Adipose tissue (tissue), 3 donors: ENCODE measurements around the gene BUD31. TPM values are rescaled to one million over a fixed set of nuclear protein-coding genes. Genes with fewer than 3 reads are reported as not detected.

Source experiments
- H3K27ac ChIP-seq: one replicate; pipeline ENCODE4 v1.5.1; 2013; ENCODE audit warnings: low read depth, low read length
- WGBS, 3 donors: extraction: QIAGEN DNeasy Blood & Tissue Kit; methylation state at CpG; one replicate each; pipeline ENCODE4 v1.1.7; 2013; 5-methylcytosine and 5-hydroxymethylcytosine counted together
- polyA plus RNA-seq, 3 donors: library from polyadenylated mRNA; stranded (reverse); fragments of 200-250 nt; gene quantifications; one replicate each; pipeline ENCODE4 v1.2.3, GENCODE V29; 2013
- donor health status: healthy with polysubstance abuse.
- donor health status: Bipolar disorder and iron deficiency.
- donor health status: healthy.

The BUD31 gene
- polyA plus RNA-seq, 3 donors: 58.2 to 105 (median 76.8) TPM

GRCh38 chr7:99453105-99453504, 44.3 kb downstream of the BUD31 start:
- WGBS, 3 donors: 76 to 90% (median 89%) methylated on average over 11 of the region's 11 CpGs
- no peak overlapping the region for H3K27ac ChIP-seq

- H3K27ac ChIP-seq: no peak overlapping the region
- 79 to 84% (median 80%) methylated on average over 9 of the region's 9 CpGs for WGBS, 3 donors
Observed at GRCh38 chr7:99455874-99456273, 47.1 kb downstream of the BUD31 start.

- 57 to 67% (median 63%) methylated on average over 13 of the region's 13 CpGs for WGBS, 3 donors
- no peak overlapping the region for H3K27ac ChIP-seq
Observed at GRCh38 chr7:99456288-99456687, 47.5 kb downstream of the BUD31 start.

- WGBS, 3 donors: 86 to 89% (median 86%) methylated on average over 6 of the region's 6 CpGs
- no peak overlapping the region for H3K27ac ChIP-seq
Observed at GRCh38 chr7:99457050-99457649, 48.4 kb downstream of the BUD31 start.

GRCh38 chr7:99457650-99458493, 49.1 kb downstream of the BUD31 start:
- WGBS, 3 donors: 80 to 84% (median 80%) methylated on average over 26 of the region's 26 CpGs
- H3K27ac ChIP-seq: no peak overlapping the region

GRCh38 chr7:99459087-99459486, 50.3 kb downstream of the BUD31 start:
- no peak overlapping the region for H3K27ac ChIP-seq

GRCh38 chr7:99460651-99461050, 51.9 kb downstream of the BUD31 start:
- 74 to 90% (median 84%) methylated on average over 11 of the region's 11 CpGs for WGBS, 3 donors
- H3K27ac ChIP-seq: no peak overlapping the region

More at GRCh38 chr7:99459087-99459486, 50.3 kb downstream of the BUD31 start:
- 88 to 89% (median 89%) methylated on average over 8 of the region's 8 CpGs for WGBS, 3 donors

- 90 to 96% (median 95%) methylated on average over 2 of the region's 2 CpGs for WGBS, 3 donors
- H3K27ac ChIP-seq: no peak overlapping the region
Observed at GRCh38 chr7:99461221-99461620, 52.5 kb downstream of the BUD31 start.

GRCh38 chr7:99465421-99465768, 56.6 kb downstream of the BUD31 start:
- 3 to 7% (median 4%) methylated on average over 9 of the region's 9 CpGs for WGBS, 3 donors
- no peak overlapping the region for H3K27ac ChIP-seq

- WGBS, 3 donors: 83 to 92% (median 89%) methylated on average over 29 of the region's 29 CpGs
- H3K27ac ChIP-seq: no peak overlapping the region
Observed at GRCh38 chr7:99468336-99468918, 59.7 kb downstream of the BUD31 start.

Other genes with a start within 250 kb of the BUD31 start
- under 1 TPM in 2 of 3 donors, not detected in 1; 0.06 to 0.16 TPM for gene KPNA7, start 200.9 kb upstream of the BUD31 start, polyA plus RNA-seq
- not detected for gene MYH16, start 136.1 kb upstream of the BUD31 start, polyA plus RNA-seq
- gene ARPC1A, start 83.1 kb upstream of the BUD31 start, polyA plus RNA-seq: 100 to 1,000 TPM in 2 of 3 donors, 10 to 100 TPM in 1; 54.5 to 239 (median 109) TPM
- gene ARPC1B, start 34.2 kb upstream of the BUD31 start, polyA plus RNA-seq: 100 to 1,000 TPM in 2 of 3 donors, 10 to 100 TPM in 1; 62.2 to 282 (median 234) TPM
- gene PDAP1, start 372 bp upstream of the BUD31 start, polyA plus RNA-seq: 100 to 1,000 TPM in 2 of 3 donors, 10 to 100 TPM in 1; 89.4 to 169 (median 152) TPM
- 1 to 10 TPM; 1.6 to 4.5 (median 2.3) TPM for gene PTCD1, start 29.8 kb downstream of the BUD31 start, polyA plus RNA-seq
- 10 to 100 TPM; 27.1 to 45.1 (median 32.8) TPM for gene CPSF4, start 30.0 kb downstream of the BUD31 start, polyA plus RNA-seq
- gene ATP5MF, start 57.2 kb downstream of the BUD31 start, polyA plus RNA-seq: 1,000 to 10,000 TPM in 2 of 3 donors, 100 to 1,000 TPM in 1; 432 to 1,027 (median 1,022) TPM
- 1 to 10 TPM; 3.1 to 6.3 (median 4.8) TPM for gene ZNF789, start 63.9 kb downstream of the BUD31 start, polyA plus RNA-seq
- 10 to 100 TPM in 2 of 3 donors, 1 to 10 TPM in 1; 8.2 to 20.8 (median 15.2) TPM for gene ZNF394, start 91.3 kb downstream of the BUD31 start, polyA plus RNA-seq
- 1 to 10 TPM; 1.7 to 3.7 (median 2.8) TPM for gene ZKSCAN5, start 95.7 kb downstream of the BUD31 start, polyA plus RNA-seq
- gene FAM200A, start 143.1 kb downstream of the BUD31 start, polyA plus RNA-seq: 1 to 10 TPM; 1.7 to 5.7 (median 2.3) TPM
- gene ZNF655, start 149.7 kb downstream of the BUD31 start, polyA plus RNA-seq: 10 to 100 TPM; 25.1 to 51.8 (median 40.9) TPM
- gene TMEM225B, start 189.3 kb downstream of the BUD31 start, polyA plus RNA-seq: 1 to 10 TPM in 1 of 3 donors, under 1 TPM in 2; 0.49 to 1.1 (median 0.52) TPM
- 1 to 10 TPM; 3.7 to 5.6 (median 4.7) TPM for gene ZSCAN25, start 208.0 kb downstream of the BUD31 start, polyA plus RNA-seq